ENCODE results near the gene DCC.

DNA sequence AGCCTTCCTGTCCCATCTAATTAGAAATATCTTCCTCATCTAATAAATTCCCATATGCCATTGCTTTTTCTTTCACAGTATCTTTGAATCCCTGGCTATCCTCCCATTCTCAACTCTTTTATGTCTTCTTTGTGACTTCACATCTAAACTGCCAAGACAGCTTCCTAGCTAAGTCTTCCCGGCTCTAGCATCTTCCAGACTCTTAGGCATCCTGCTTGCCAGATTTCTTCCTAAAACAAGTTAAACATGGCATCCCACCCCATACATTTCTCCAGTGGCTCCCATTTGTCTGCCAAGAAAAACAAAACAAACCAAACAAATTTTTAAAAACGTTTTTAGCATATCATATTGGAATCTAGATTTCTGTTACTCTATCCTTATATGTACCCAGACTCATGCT is 1132.5 kb downstream of the DCC start:
- TF ChIP-seq, protein P1, sequence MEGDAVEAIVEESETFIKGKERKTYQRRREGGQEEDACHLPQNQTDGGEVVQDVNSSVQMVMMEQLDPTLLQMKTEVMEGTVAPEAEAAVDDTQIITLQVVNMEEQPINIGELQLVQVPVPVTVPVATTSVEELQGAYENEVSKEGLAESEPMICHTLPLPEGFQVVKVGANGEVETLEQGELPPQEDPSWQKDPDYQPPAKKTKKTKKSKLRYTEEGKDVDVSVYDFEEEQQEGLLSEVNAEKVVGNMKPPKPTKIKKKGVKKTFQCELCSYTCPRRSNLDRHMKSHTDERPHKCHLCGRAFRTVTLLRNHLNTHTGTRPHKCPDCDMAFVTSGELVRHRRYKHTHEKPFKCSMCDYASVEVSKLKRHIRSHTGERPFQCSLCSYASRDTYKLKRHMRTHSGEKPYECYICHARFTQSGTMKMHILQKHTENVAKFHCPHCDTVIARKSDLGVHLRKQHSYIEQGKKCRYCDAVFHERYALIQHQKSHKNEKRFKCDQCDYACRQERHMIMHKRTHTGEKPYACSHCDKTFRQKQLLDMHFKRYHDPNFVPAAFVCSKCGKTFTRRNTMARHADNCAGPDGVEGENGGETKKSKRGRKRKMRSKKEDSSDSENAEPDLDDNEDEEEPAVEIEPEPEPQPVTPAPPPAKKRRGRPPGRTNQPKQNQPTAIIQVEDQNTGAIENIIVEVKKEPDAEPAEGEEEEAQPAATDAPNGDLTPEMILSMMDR (IDR thresholded peaks at IDR 0.05), result no peak
- TF ChIP-seq POLR2AphosphoS5 (IDR thresholded peaks at IDR 0.05), result no peak
